SK-N-SH (cell line): Measurements from ENCODE around the gene THBD. TPM values are rescaled to one million over a fixed set of nuclear protein-coding genes. Genes with fewer than 3 reads are reported as not detected.

Experiments
- CTCF ChIA-PET: fragments of 300-600, 350-600 bp; formaldehyde crosslinking; extraction: SDS; loops from one replicate; lab custom pipeline; 2021; lab: Yijun Ruan, JAX
- POLR2A ChIA-PET: fragments of 350-600 bp; sonication (Branson Sonifier 250); formaldehyde crosslinking; extraction: SDS; loops from one replicate; lab custom pipeline; 2020; ENCODE audit warnings: antibody characterized with exemption, inconsistent platforms; lab: Yijun Ruan, JAX
- DNase-seq: peaks from one replicate; pipeline ENCODE4 v3.0.0; 2012
- H2AFZ ChIP-seq: fragments of 200-600 bp; sonication (generic); 2 replicates; pipeline ENCODE4 v1.8.1; 2016; ENCODE audit warnings: antibody characterized with exemption, mild to moderate bottlenecking, low read depth
- H3F3A ChIP-seq: fragments of 200-600 bp; sonication (generic); replicated peaks from 2 replicates; pipeline ENCODE3; 2016; ENCODE audit warnings: antibody characterized with exemption, mild to moderate bottlenecking; ENCODE audit not compliant: insufficient read depth
- H3K27ac ChIP-seq, 2 experiments: fragments of 200-500 bp in 1 of 2; fragments of 200-600 bp in 1 of 2; sonication (Bioruptor generic) in 1 of 2; sonication (generic), shearing (Covaris generic) in 1 of 2; 2 replicates each; pipeline versions ENCODE4 v1.5.1 to v1.6.1; 2014 to 2016; ENCODE audit warnings: low read depth in 2 of 2, inconsistent platforms in 1 of 2, low read length in 1 of 2, mild to moderate bottlenecking in 1 of 2, mixed read lengths in 1 of 2
- H3K27me3 ChIP-seq: fragments of 200-600 bp; sonication (generic), shearing (Covaris generic); 2 replicates; pipeline ENCODE4 v1.6.1; 2016; ENCODE audit warnings: mixed run types; ENCODE audit not compliant: insufficient read depth
- H3K36me3 ChIP-seq, 2 experiments: fragments of 200-500 bp in 1 of 2; fragments of 200-600 bp in 1 of 2; sonication (Bioruptor generic) in 1 of 2; sonication (generic) in 1 of 2; replicated peaks in 1 of 2; 2 replicates each; pipeline versions ENCODE3 to v1.5.1; 2014 to 2016; ENCODE audit warnings: low read length in 1 of 2, mild to moderate bottlenecking in 1 of 2; ENCODE audit not compliant: insufficient read depth in 2 of 2, control insufficient read depth in 1 of 2
- H3K4me1 ChIP-seq, 2 experiments: fragments of 200-500 bp in 1 of 2; fragments of 200-600 bp in 1 of 2; sonication (Bioruptor generic) in 1 of 2; sonication (generic), shearing (Covaris generic) in 1 of 2; 2 replicates each; pipeline versions ENCODE4 v1.5.1 to v1.6.1; 2014 to 2016; ENCODE audit warnings: low read depth in 1 of 2, low read length in 1 of 2, mixed run types in 1 of 2; ENCODE audit not compliant: insufficient read depth in 2 of 2, control insufficient read depth in 1 of 2
- H3K4me2 ChIP-seq: fragments of 200-600 bp; sonication (generic), shearing (Covaris generic); 2 replicates; pipeline ENCODE4 v1.6.1; 2017; ENCODE audit warnings: mixed run types
- H3K4me3 ChIP-seq, 2 experiments: fragments of 200-500 bp in 1 of 2; fragments of 200-600 bp in 1 of 2; sonication (Bioruptor generic) in 1 of 2; sonication (generic), shearing (Covaris generic) in 1 of 2; 2 replicates each; pipeline versions ENCODE4 v1.5.1 to v1.8.1; 2014 to 2016; ENCODE audit warnings: low read depth in 2 of 2, inconsistent platforms in 1 of 2, low read length in 1 of 2, mild to moderate bottlenecking in 1 of 2, mixed read lengths in 1 of 2, moderate library complexity in 1 of 2
- H3K79me2 ChIP-seq: fragments of 200-600 bp; sonication (generic); 2 replicates; pipeline ENCODE4 v1.8.1; 2017; ENCODE audit warnings: mild to moderate bottlenecking; ENCODE audit not compliant: insufficient read depth
- H3K9ac ChIP-seq: fragments of 200-600 bp; sonication (generic); 2 replicates; pipeline ENCODE4 v1.6.1; 2017; ENCODE audit warnings: mixed run types
- H3K9me2 ChIP-seq: fragments of 200-600 bp; sonication (generic); 2 replicates; pipeline ENCODE4 v1.6.1; 2017; ENCODE audit warnings: mixed run types
- H3K9me3 ChIP-seq: fragments of 200-600 bp; sonication (generic); 2 replicates; pipeline ENCODE4 v1.6.1; 2017; ENCODE audit warnings: mixed run types, mild to moderate bottlenecking, moderate library complexity
- H4K20me1 ChIP-seq: fragments of 200-600 bp; sonication (generic); 2 replicates; pipeline ENCODE4 v1.6.1; 2017; ENCODE audit warnings: mild to moderate bottlenecking, mixed run types; ENCODE audit not compliant: insufficient read depth
- CHD2 ChIP-seq: fragments of 150-350 bp; IDR thresholded peaks from 2 replicates; pipeline ENCODE4 v1.6.1; 2018; ENCODE audit warnings: low read length; ENCODE audit not compliant: partially characterized antibody
- FOSL2 ChIP-seq: IDR thresholded peaks from 2 replicates; pipeline ENCODE4 v1.4.0; 2012; ENCODE audit warnings: low read depth, mild to moderate bottlenecking, moderate library complexity, borderline replicate concordance
- FOXJ3 ChIP-seq: sonication (generic); formaldehyde crosslinking; IDR thresholded peaks from 2 replicates; pipeline ENCODE4 v1.5.1; 2020; ENCODE audit warnings: mild to moderate bottlenecking, missing genetic modification reagents
- FOXM1 ChIP-seq: IDR thresholded peaks from 2 replicates; pipeline ENCODE4 v1.4.0; 2012; ENCODE audit warnings: low read depth, mild to moderate bottlenecking
- GABPA ChIP-seq: IDR thresholded peaks from 2 replicates; pipeline ENCODE4 v1.4.0; 2012; ENCODE audit warnings: low read depth, mild to moderate bottlenecking
- GATA2 ChIP-seq: sonication (generic); formaldehyde crosslinking; IDR thresholded peaks from 2 replicates; pipeline ENCODE4 v1.5.0; 2020; ENCODE audit warnings: mild to moderate bottlenecking, missing genetic modification reagents
- JUND ChIP-seq: IDR thresholded peaks from 2 replicates; pipeline ENCODE4 v1.4.0; 2012
- MEF2A ChIP-seq: IDR thresholded peaks from 2 replicates; pipeline ENCODE4 v1.4.0; 2012; ENCODE audit warnings: low read depth, borderline replicate concordance
- MXI1 ChIP-seq: IDR thresholded peaks from 2 replicates; pipeline ENCODE4 v1.6.1; 2012; ENCODE audit warnings: mild to moderate bottlenecking, low read depth, low read length, improper control_type of control experiment
- NFIC ChIP-seq: IDR thresholded peaks from 2 replicates; pipeline ENCODE4 v1.4.0; 2012; ENCODE audit warnings: borderline replicate concordance
- NRF1 ChIP-seq: IDR thresholded peaks from 2 replicates; pipeline ENCODE4 v1.6.1; 2012; ENCODE audit warnings: low read depth, mild to moderate bottlenecking, low read length
- PBX3 ChIP-seq: IDR thresholded peaks from 2 replicates; pipeline ENCODE4; 2012
- RAD21 ChIP-seq: IDR thresholded peaks from 2 replicates; pipeline ENCODE4 v1.6.1; 2012; ENCODE audit warnings: mild to moderate bottlenecking, low read length
- RFX5 ChIP-seq: IDR thresholded peaks from 2 replicates; pipeline ENCODE4 v1.6.1; 2012; ENCODE audit warnings: mild to moderate bottlenecking, improper control_type of control experiment, low read length
- SIN3A ChIP-seq: IDR thresholded peaks from 2 replicates; pipeline ENCODE4 v1.6.1; 2012; ENCODE audit warnings: low read depth, mild to moderate bottlenecking, low read length, moderate library complexity, borderline replicate concordance
- WGBS: methylation state at CpG from one replicate; pipeline ENCODE4 v1.1.6; 2017; ENCODE audit warnings: low lambda C conversion rate; 5-methylcytosine and 5-hydroxymethylcytosine counted together
- polyA plus RNA-seq, 3 experiments: library from polyadenylated mRNA; depleted of rRNA; stranded (reverse); fragments of >200 nt; gene quantifications; 2 replicates each; pipeline ENCODE4 v1.2.3, GENCODE V29; 2012
- TF ChIP-seq, protein P1 (sequence below): IDR thresholded peaks from 2 replicates; pipeline ENCODE4 v1.4.0; 2012; ENCODE audit warnings: low read depth, borderline replicate concordance
- TF ChIP-seq, protein P2 (sequence below): fragments of 150-350 bp; IDR thresholded peaks from 2 replicates; pipeline ENCODE4 v1.6.1; 2017; ENCODE audit warnings: antibody characterized with exemption, low read length, low read depth, borderline replicate concordance
- TF ChIP-seq, protein P3 (sequence below): IDR thresholded peaks from 2 replicates; pipeline ENCODE4 v1.4.0; 2012; ENCODE audit warnings: low read depth

THBD gene
- polyA plus RNA-seq, 1 of the 3 experiments (the other 2 are of a cell fraction): 0.33 TPM

DNA sequence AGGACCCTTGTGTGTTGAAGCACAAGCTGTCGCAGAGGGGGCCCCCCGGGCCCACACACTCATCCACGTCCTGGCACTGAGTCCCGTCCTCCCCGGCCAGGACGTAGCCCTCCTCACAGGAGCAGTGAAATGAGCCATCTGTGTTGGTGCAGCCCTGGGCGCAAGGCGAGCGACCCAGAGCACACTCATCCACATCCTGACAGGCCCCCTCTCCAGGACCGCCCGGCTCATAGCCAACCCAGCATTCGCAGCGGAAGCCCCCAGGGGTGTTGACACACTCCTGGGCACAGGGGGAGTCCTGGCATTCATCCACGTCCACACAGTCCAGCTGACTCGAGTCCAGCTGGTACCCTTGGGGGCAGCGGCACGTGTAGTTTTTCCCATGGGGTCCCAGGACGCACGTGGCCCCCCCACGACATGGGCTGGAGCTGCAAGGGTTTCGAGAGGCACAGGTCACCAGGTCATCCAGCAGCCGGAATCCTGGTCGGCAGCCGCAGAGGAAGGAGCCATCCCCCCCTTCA is 35.4 kb upstream of the THBD start:
- no peak overlapping the region for H2AFZ ChIP-seq
- no peak overlapping the region for H3K27ac ChIP-seq
- POLR2A ChIA-PET: no interaction called here
- no peak overlapping the region for H3K4me3 ChIP-seq
- H3K9me2 ChIP-seq: no peaks in the 10 kb centered on the region
- H3F3A ChIP-seq: no peaks in the 10 kb centered on the region
- H3K4me1 ChIP-seq: no peaks in the 10 kb centered on the region
- H3K4me2 ChIP-seq: no peak overlapping the region
- no peaks in the 10 kb centered on the region for H3K79me2 ChIP-seq
- CTCF ChIA-PET: no interaction called here
- peaks cover 56% of the 10 kb centered on the region for H3K27me3 ChIP-seq
- H3K9ac ChIP-seq: no peak overlapping the region
- no peaks in the 10 kb centered on the region for H3K36me3 ChIP-seq
- H3K9me3 ChIP-seq: no peaks in the 10 kb centered on the region
- no peaks in the 10 kb centered on the region for H4K20me1 ChIP-seq
- TF ChIP-seq NRF1 (no peak), FOXJ3 (CRISPR knock-in tag) (no peak), GATA2 (CRISPR knock-in tag) (no peak), GABPA (no peak), JUND (no peak), NFIC (no peak), FOSL2 (no peak), MEF2A (no peak), PBX3 (no peak), RAD21 (no peak), FOXM1 (no peak), MXI1 (no peak), SIN3A (no peak), RFX5 (no peak), CHD2 (no peak)
- TF ChIP-seq, protein P1, sequence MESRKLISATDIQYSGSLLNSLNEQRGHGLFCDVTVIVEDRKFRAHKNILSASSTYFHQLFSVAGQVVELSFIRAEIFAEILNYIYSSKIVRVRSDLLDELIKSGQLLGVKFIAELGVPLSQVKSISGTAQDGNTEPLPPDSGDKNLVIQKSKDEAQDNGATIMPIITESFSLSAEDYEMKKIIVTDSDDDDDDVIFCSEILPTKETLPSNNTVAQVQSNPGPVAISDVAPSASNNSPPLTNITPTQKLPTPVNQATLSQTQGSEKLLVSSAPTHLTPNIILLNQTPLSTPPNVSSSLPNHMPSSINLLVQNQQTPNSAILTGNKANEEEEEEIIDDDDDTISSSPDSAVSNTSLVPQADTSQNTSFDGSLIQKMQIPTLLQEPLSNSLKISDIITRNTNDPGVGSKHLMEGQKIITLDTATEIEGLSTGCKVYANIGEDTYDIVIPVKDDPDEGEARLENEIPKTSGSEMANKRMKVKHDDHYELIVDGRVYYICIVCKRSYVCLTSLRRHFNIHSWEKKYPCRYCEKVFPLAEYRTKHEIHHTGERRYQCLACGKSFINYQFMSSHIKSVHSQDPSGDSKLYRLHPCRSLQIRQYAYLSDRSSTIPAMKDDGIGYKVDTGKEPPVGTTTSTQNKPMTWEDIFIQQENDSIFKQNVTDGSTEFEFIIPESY: no peak
- TF ChIP-seq, protein P2, sequence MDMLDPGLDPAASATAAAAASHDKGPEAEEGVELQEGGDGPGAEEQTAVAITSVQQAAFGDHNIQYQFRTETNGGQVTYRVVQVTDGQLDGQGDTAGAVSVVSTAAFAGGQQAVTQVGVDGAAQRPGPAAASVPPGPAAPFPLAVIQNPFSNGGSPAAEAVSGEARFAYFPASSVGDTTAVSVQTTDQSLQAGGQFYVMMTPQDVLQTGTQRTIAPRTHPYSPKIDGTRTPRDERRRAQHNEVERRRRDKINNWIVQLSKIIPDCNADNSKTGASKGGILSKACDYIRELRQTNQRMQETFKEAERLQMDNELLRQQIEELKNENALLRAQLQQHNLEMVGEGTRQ: no peak
- TF ChIP-seq, protein P3, sequence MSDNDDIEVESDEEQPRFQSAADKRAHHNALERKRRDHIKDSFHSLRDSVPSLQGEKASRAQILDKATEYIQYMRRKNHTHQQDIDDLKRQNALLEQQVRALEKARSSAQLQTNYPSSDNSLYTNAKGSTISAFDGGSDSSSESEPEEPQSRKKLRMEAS: no peak
- TF ChIP-seq, all 33 proteins: peak for 0
- no peak for DNase-seq
- WGBS: 36% methylated on average over 8 of the region's 24 CpGs
